ENCODE measurements around the gene RPL26. TPM values are rescaled to one million over a fixed set of nuclear protein-coding genes. Genes with fewer than 3 reads are reported as not detected.

Gene RPL26
- total RNA-seq, 2 experiments from 2014 or later = 3,141 to 3,176 TPM

GRCh38 chr17:8362651-8363332 lies 20.2 kb downstream of the RPL26 start:
- CTCF ChIA-PET = interaction anchor here (1.4 kb wide), 1 partner anchor 62 kb away, joined by 4 read pairs; no protein-coding TSS in a partner anchor

GRCh38 chr17:8360751-8361150 lies 22.2 kb downstream of the RPL26 start:
- no peaks in the 10 kb centered on the region for H3K36me3 Mint-ChIP-seq (ENCODE audit: low read depth)
- H3K27ac Mint-ChIP-seq = no peak overlapping the region
- H3K9me3 Mint-ChIP-seq = no peaks in the 10 kb centered on the region
- H3K4me3 Mint-ChIP-seq = no peak overlapping the region
- no peak for TF ChIP-seq CTCF (IDR thresholded peaks at IDR 0.05)
- ATAC-seq = no peak
- intact Hi-C loops (cut with micrococcal nuclease) = no loop called here
- DNase-seq = no peak
- POLR2A ChIA-PET = interaction anchor here (0.6 to 3.3 kb wide), 3 partner anchors 16 to 650 kb away, joined by 3 to 16 read pairs (median 4); partner anchors contain the start of gene KRABD2
- CTCF ChIA-PET = interaction anchor here (1.1 to 1.2 kb wide), 2 partner anchors 60 to 242 kb away, joined by 3 read pairs; no protein-coding TSS in a partner anchor
- no peaks in the 10 kb centered on the region for H3K27me3 Mint-ChIP-seq
- peaks cover 5% of the 10 kb centered on the region for H3K4me1 Mint-ChIP-seq (ENCODE audit: low read depth)

More at GRCh38 chr17:8362651-8363332, 20.2 kb downstream of the RPL26 start:
- H3K27me3 Mint-ChIP-seq = no peaks in the 10 kb centered on the region
- intact Hi-C loops (cut with micrococcal nuclease) = no loop called here
- H3K9me3 Mint-ChIP-seq = no peaks in the 10 kb centered on the region
- no peak overlapping the region for H3K27ac Mint-ChIP-seq
- no peak overlapping the region for H3K4me3 Mint-ChIP-seq
- peaks cover 5% of the 10 kb centered on the region for H3K4me1 Mint-ChIP-seq (ENCODE audit: low read depth)
- POLR2A ChIA-PET = no interaction called here
- DNase-seq (no peak), ATAC-seq (no peak)
- no peaks in the 10 kb centered on the region for H3K36me3 Mint-ChIP-seq (ENCODE audit: low read depth)
- no peak for TF ChIP-seq CTCF (IDR thresholded peaks at IDR 0.05)

- CTCF ChIA-PET = interaction anchor here (1.1 to 1.2 kb wide), 2 partner anchors 59 to 241 kb away, joined by 3 read pairs; no protein-coding TSS in a partner anchor
- no peak overlapping the region for H3K4me3 Mint-ChIP-seq
- intact Hi-C loops (cut with micrococcal nuclease) = no loop called here
- no peaks in the 10 kb centered on the region for H3K9me3 Mint-ChIP-seq
- POLR2A ChIA-PET = interaction anchor here (1.3 to 3.3 kb wide), 2 partner anchors 17 to 22 kb away, joined by 4 to 16 read pairs; partner anchors contain the start of gene KRABD2
- DNase-seq (no peak), ATAC-seq (no peak)
- TF ChIP-seq CTCF (IDR thresholded peaks at IDR 0.05) = no peak
- no peaks in the 10 kb centered on the region for H3K36me3 Mint-ChIP-seq (ENCODE audit: low read depth)
- no peaks in the 10 kb centered on the region for H3K27me3 Mint-ChIP-seq
- H3K27ac Mint-ChIP-seq = no peak overlapping the region
- peaks cover 5% of the 10 kb centered on the region for H3K4me1 Mint-ChIP-seq (ENCODE audit: low read depth)
Observed at GRCh38 chr17:8360260-8360659, 22.7 kb downstream of the RPL26 start.

GRCh38 chr17:8359769-8360168 lies 23.2 kb downstream of the RPL26 start:
- no peak for TF ChIP-seq CTCF (IDR thresholded peaks at IDR 0.05)
- no peaks in the 10 kb centered on the region for H3K36me3 Mint-ChIP-seq (ENCODE audit: low read depth)

GRCh38 chr17:8357910-8358309 lies 25.1 kb downstream of the RPL26 start:
- no peaks in the 10 kb centered on the region for H3K36me3 Mint-ChIP-seq (ENCODE audit: low read depth)
- DNase-seq (no peak), ATAC-seq (no peak)
- CTCF ChIA-PET = no interaction called here
- H3K4me1 Mint-ChIP-seq (ENCODE audit: low read depth) = peaks cover 5% of the 10 kb centered on the region
- POLR2A ChIA-PET = interaction anchor here (0.6 kb wide), 1 partner anchor 9 kb away, joined by 3 read pairs; no protein-coding TSS in a partner anchor
- no peak overlapping the region for H3K27ac Mint-ChIP-seq
- intact Hi-C loops (cut with micrococcal nuclease) = no loop called here
- no peaks in the 10 kb centered on the region for H3K27me3 Mint-ChIP-seq
- no peak for TF ChIP-seq CTCF (IDR thresholded peaks at IDR 0.05)
- H3K9me3 Mint-ChIP-seq = no peaks in the 10 kb centered on the region
- no peak overlapping the region for H3K4me3 Mint-ChIP-seq

More at GRCh38 chr17:8359769-8360168, 23.2 kb downstream of the RPL26 start:
- Mint-ChIP-seq H3K27ac (no peak overlapping the region), H3K9me3 (no peaks in the 10 kb centered on the region), H3K4me1 (ENCODE audit: low read depth) (peaks cover 5% of the 10 kb centered on the region), H3K4me3 (no peak overlapping the region), H3K27me3 (no peaks in the 10 kb centered on the region)
- ATAC-seq (no peak), DNase-seq (no peak)
- ChIA-PET POLR2A (interaction anchor here (1.3 to 3.3 kb wide), 2 partner anchors 17 to 22 kb away, joined by 4 to 16 read pairs; partner anchors contain the start of gene KRABD2), CTCF (no interaction called here)
- intact Hi-C loops (cut with micrococcal nuclease) = no loop called here

Data from activated CD8-positive, alpha-beta T cell treated with anti-CD3 and anti-CD28 coated beads for 36 hours (primary cell).